KMS-11 (cell line): ENCODE measurements around the gene HCN2.
"Not testable (repeated sequence)": the region's sequence is repeated elsewhere in the genome, so short reads cannot be mapped to it uniquely, and the experiment has no call there.

ENCODE experiments used
- H2AFZ ChIP-seq: fragments of 200-600 bp; sonication (generic); 2 replicates; pipeline ENCODE4 v1.6.1; 2016; ENCODE audit warnings: antibody characterized with exemption, mixed run types, low read depth
- H3K27ac ChIP-seq: fragments of 200-600 bp; sonication (generic); 2 replicates; pipeline ENCODE4 v1.6.1; 2016; ENCODE audit warnings: mild to moderate bottlenecking, mixed run types
- H3K27me3 ChIP-seq: fragments of 200-600 bp; sonication (generic); 2 replicates; pipeline ENCODE4 v1.6.1; 2017; ENCODE audit warnings: mild to moderate bottlenecking, low read depth, mixed run types, moderate library complexity; ENCODE audit not compliant: insufficient read depth
- H3K36me3 ChIP-seq: fragments of 200-600 bp; sonication (generic); 2 replicates; pipeline ENCODE4 v1.6.1; 2017; ENCODE audit warnings: mild to moderate bottlenecking, mixed run types; ENCODE audit not compliant: insufficient read depth
- H3K4me1 ChIP-seq: fragments of 200-600 bp; sonication (generic); 2 replicates; pipeline ENCODE4 v1.6.1; 2016; ENCODE audit warnings: mild to moderate bottlenecking, low read depth, mixed run types; ENCODE audit not compliant: poor library complexity, severe bottlenecking
- H3K4me2 ChIP-seq: fragments of 200-600 bp; sonication (generic); 2 replicates; pipeline ENCODE4 v1.7.0; 2016; ENCODE audit warnings: mild to moderate bottlenecking, mixed run types
- H3K4me3 ChIP-seq: fragments of 200-600 bp; sonication (generic); IDR thresholded peaks from 2 replicates; pipeline ENCODE4 v1.6.1; 2017; ENCODE audit warnings: low read depth, low read length, mixed read lengths; ENCODE audit not compliant: insufficient read depth
- H3K79me2 ChIP-seq: fragments of 200-600 bp; sonication (generic); 2 replicates; pipeline ENCODE4 v1.6.1; 2016; ENCODE audit warnings: low read depth, mixed run types; ENCODE audit not compliant: insufficient read depth
- H3K9ac ChIP-seq: fragments of 200-600 bp; sonication (generic); 2 replicates; pipeline ENCODE4 v1.6.1; 2016; ENCODE audit warnings: mild to moderate bottlenecking, mixed run types
- H4K20me1 ChIP-seq: fragments of 200-600 bp; sonication (generic); 2 replicates; pipeline ENCODE4 v1.6.1; 2016; ENCODE audit warnings: mild to moderate bottlenecking, mixed run types; ENCODE audit not compliant: insufficient read depth
- TF ChIP-seq, protein P1 (sequence below): fragments of 200-600 bp; sonication (generic); conservative IDR thresholded peaks from 2 replicates; pipeline ENCODE4 v1.6.1; 2017; ENCODE audit warnings: low read depth, mild to moderate bottlenecking, antibody characterized with exemption, low read length, moderate library complexity, mixed read lengths

The HCN2 gene

GRCh38 chr19:597406-598315 is 8.0 kb downstream of the HCN2 start:
- Histone ChIP-seq H3K4me1 (peaks cover 4% of the 10 kb centered on the region), H3K36me3 (no peaks in the 10 kb centered on the region), H2AFZ (no peak overlapping the region), H3K27me3 (peaks cover 42% of the 10 kb centered on the region), H3K4me2 (no peak overlapping the region), H3K4me3 (no peak overlapping the region), H4K20me1 (no peaks in the 10 kb centered on the region), H3K27ac (no peak overlapping the region), H3K79me2 (no peaks in the 10 kb centered on the region), H3K9ac (no peak overlapping the region)
- TF ChIP-seq, protein P1, sequence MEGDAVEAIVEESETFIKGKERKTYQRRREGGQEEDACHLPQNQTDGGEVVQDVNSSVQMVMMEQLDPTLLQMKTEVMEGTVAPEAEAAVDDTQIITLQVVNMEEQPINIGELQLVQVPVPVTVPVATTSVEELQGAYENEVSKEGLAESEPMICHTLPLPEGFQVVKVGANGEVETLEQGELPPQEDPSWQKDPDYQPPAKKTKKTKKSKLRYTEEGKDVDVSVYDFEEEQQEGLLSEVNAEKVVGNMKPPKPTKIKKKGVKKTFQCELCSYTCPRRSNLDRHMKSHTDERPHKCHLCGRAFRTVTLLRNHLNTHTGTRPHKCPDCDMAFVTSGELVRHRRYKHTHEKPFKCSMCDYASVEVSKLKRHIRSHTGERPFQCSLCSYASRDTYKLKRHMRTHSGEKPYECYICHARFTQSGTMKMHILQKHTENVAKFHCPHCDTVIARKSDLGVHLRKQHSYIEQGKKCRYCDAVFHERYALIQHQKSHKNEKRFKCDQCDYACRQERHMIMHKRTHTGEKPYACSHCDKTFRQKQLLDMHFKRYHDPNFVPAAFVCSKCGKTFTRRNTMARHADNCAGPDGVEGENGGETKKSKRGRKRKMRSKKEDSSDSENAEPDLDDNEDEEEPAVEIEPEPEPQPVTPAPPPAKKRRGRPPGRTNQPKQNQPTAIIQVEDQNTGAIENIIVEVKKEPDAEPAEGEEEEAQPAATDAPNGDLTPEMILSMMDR: no peak

GRCh38 chr19:601310-601709 is 11.6 kb downstream of the HCN2 start:
- Histone ChIP-seq H4K20me1 (no peaks in the 10 kb centered on the region), H3K27ac (no peak overlapping the region), H3K36me3 (no peaks in the 10 kb centered on the region), H3K4me3 (no peak overlapping the region), H3K79me2 (no peaks in the 10 kb centered on the region), H2AFZ (no peak overlapping the region), H3K4me2 (no peak overlapping the region), H3K27me3 (peaks cover 6% of the 10 kb centered on the region; the same call in 1 of the 2 replicates), H3K9ac (no peak overlapping the region), H3K4me1 (peaks cover 4% of the 10 kb centered on the region)
- TF ChIP-seq, protein P1: no peak

DNA sequence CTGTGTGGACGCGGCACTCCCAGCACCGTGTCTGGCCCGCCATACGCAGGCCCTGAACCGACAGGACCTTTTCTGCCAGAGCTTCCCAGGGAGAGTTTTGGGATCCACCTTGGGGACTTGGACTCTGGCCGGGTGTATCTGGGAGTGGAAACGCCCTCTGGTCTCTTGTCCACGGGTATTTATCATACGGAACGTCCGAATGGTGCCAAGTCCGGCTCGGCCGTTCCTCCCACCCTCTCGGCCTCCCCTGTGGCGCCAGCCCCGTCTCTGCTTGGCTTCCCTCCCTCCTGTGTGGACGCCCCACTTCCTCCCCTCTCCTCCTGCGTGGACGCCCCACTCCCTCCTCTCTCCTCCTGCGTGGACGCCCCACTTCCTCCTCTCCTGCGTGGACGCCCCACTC is 12.1 kb downstream of the HCN2 start:
- no peaks in the 10 kb centered on the region for H4K20me1 ChIP-seq
- no peak overlapping the region for H3K27ac ChIP-seq
- H3K36me3 ChIP-seq: no peaks in the 10 kb centered on the region
- H3K4me3 ChIP-seq: no peak overlapping the region
- H3K4me1 ChIP-seq: peaks cover 4% of the 10 kb centered on the region
- H3K79me2 ChIP-seq: no peaks in the 10 kb centered on the region
- H3K9ac ChIP-seq: no peak overlapping the region
- H2AFZ ChIP-seq: no peak overlapping the region
- H3K4me2 ChIP-seq: no peak overlapping the region
- H3K27me3 ChIP-seq: peaks cover 4% of the 10 kb centered on the region; the same call in 1 of the 2 replicates
- TF ChIP-seq, protein P1: no peak

DNA sequence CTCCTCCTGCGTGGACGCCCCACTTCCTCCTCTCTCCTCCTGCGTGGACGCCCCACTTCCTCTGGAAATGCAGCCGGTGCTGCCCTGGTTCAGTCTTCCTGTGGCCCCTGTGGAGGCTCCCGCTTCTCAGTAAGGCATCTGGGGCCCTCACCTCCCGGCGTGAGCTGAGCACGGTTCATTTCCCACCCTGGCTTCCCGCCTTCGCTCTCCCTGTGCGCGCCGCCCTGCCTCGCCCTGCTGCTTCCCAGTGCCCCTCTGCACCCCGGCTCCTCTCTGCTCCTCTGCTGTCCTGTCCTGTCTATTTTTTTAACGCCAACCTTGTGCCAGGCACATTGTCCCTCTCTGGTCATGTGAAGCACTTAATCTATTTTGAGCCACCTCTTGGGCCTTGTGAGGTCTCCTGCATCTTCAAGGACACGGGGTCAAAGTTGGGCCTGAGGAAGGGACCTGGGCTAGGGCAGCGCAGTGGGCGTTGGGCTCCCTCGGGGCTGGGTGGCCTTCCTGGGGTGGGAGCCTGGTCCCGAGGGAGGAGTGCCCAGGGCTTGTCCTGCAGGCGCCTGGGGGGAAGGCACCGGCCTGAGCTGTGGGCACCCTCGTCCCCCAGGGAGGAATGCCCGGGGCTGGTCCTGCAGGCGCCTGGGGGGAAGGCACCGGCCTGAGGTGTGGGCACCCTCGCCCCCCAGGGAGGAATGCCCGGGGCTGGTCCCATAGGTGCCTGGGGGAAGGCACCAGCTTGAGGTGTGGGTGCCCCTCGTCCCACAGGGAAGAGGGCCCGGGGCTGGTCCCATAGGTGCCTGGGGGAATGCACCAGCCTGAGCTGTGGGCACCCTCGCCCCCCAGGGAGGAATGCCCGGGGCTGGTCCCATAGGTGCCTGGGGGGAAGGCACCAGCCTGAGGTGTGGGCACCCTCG is 13.0 kb downstream of the HCN2 start:
- H3K4me3 ChIP-seq: no peak overlapping the region
- no peak overlapping the region for H3K27ac ChIP-seq
- no peak overlapping the region for H2AFZ ChIP-seq
- H3K4me2 ChIP-seq: no peak overlapping the region
- no peak overlapping the region for H3K9ac ChIP-seq
- no peaks in the 10 kb centered on the region for H4K20me1 ChIP-seq
- TF ChIP-seq, protein P1: no peak
- H3K36me3 ChIP-seq: no peaks in the 10 kb centered on the region
- H3K4me1 ChIP-seq: no peaks in the 10 kb centered on the region
- peaks cover 4% of the 10 kb centered on the region; the same call in 1 of the 2 replicates for H3K27me3 ChIP-seq
- H3K79me2 ChIP-seq: no peaks in the 10 kb centered on the region

DNA sequence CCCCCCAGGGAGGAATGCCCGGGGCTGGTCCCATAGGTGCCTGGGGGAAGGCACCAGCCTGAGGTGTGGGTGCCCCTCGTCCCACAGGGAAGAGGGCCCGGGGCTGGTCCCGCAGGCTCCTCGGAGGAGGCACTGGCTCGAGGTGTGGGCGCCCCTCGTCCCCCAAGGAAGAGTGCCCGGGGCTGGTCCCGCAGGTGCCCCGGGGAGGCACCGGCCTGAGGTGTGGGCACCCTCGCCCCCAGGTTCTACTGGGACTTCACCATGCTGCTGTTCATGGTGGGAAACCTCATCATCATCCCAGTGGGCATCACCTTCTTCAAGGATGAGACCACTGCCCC is 13.6 kb downstream of the HCN2 start:
- not testable (repeated sequence) for H3K4me2 ChIP-seq, H2AFZ ChIP-seq, H3K27ac ChIP-seq, H3K27me3 ChIP-seq, H3K79me2 ChIP-seq, H3K9ac ChIP-seq, H3K4me1 ChIP-seq, H4K20me1 ChIP-seq, H3K4me3 ChIP-seq, H3K36me3 ChIP-seq

DNA sequence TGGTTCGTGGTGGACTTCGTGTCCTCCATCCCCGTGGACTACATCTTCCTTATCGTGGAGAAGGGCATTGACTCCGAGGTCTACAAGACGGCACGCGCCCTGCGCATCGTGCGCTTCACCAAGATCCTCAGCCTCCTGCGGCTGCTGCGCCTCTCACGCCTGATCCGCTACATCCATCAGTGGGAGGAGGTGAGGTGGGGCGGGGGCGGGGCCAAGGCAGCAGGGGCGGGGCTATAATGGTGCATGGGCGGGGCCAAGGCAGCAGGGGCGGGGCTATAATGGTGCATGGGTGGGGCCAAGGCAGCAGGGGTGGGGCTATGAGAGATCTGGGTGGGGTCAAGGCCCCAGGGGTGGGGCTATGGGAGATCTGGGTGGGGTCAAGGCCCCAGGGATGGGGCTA is 14.1 kb downstream of the HCN2 start:
- H3K4me2 ChIP-seq, H3K4me3 ChIP-seq, H4K20me1 ChIP-seq, H2AFZ ChIP-seq, H3K4me1 ChIP-seq, H3K36me3 ChIP-seq, H3K9ac ChIP-seq, H3K27ac ChIP-seq, H3K79me2 ChIP-seq, H3K27me3 ChIP-seq: not testable (repeated sequence)
